Naive thymus-derived CD8-positive, alpha-beta T cell (primary cell): ENCODE measurements around the gene SLC41A3. TPM values are rescaled to one million over a fixed set of nuclear protein-coding genes. Genes with fewer than 3 reads are reported as not detected.

Source experiments
- ATAC-seq, 2 donors: fragments of 150-1000 bp; cut with Tn5 transposase in 1 of 2; sonication (Bioruptor Pico), chemical (Tn5 transposase) in 1 of 2; 1 replicate in 1 of 2; 2 replicates in 1 of 2; pipeline ENCODE4 v1.10.0; 2021; ENCODE audit warnings: mild to moderate bottlenecking in 2 of 2, moderate library complexity in 2 of 2
- POLR2A ChIA-PET: fragments of 350-600 bp; sonication (Branson Sonifier 250); formaldehyde crosslinking; loops from one replicate; lab custom pipeline; 2021; ENCODE audit warnings: antibody characterized with exemption; lab: Charles Lee
- DNase-seq, 10 donors: peaks; one replicate each; pipeline versions ENCODE4 v3.0.0 to v3.0.0-alpha.2; 2020 to 2022
- H3K27ac Mint-ChIP-seq, 10 donors: one replicate each; pipeline ENCODE4 v1.8.0; 2020 to 2022; ENCODE audit warnings: mild to moderate bottlenecking in 10 of 10, mixed read lengths in 10 of 10, moderate library complexity in 4 of 10, inconsistent platforms in 1 of 10
- H3K27me3 Mint-ChIP-seq, 5 donors: one replicate each; pipeline ENCODE4 v1.8.0; 2021 to 2022; ENCODE audit warnings: mixed read lengths in 5 of 5
- H3K36me3 Mint-ChIP-seq, 3 donors: one replicate each; pipeline ENCODE4 v1.8.0; 2020 to 2022; ENCODE audit warnings: mixed read lengths in 3 of 3, mild to moderate bottlenecking in 2 of 3, inconsistent platforms in 1 of 3
- H3K4me1 Mint-ChIP-seq, 4 donors: one replicate each; pipeline ENCODE4 v1.8.0; 2021 to 2022; ENCODE audit warnings: mixed read lengths in 4 of 4
- H3K4me3 Mint-ChIP-seq, 10 donors: one replicate each; pipeline ENCODE4 v1.8.0; 2020 to 2022; ENCODE audit warnings: mild to moderate bottlenecking in 10 of 10, mixed read lengths in 10 of 10, moderate library complexity in 6 of 10, inconsistent platforms in 1 of 10
- H3K9me3 Mint-ChIP-seq, 9 donors: one replicate each; pipeline ENCODE4 v1.8.0; 2020 to 2022; ENCODE audit warnings: mixed read lengths in 9 of 9, mild to moderate bottlenecking in 3 of 9, inconsistent platforms in 1 of 9, moderate library complexity in 1 of 9
- polyA plus RNA-seq, 3 donors: library from polyadenylated mRNA; unstranded; fragments of 300-500 nt; fragmentation: Illumina TruSeq; gene quantifications; one replicate each; pipeline ENCODE4 v1.2.3, GENCODE V29; 2021
- total RNA-seq, 8 experiments: library from RNA in 2 of 8; stranded (reverse) in 2 of 8; gene quantifications; one replicate each; pipeline ENCODE4 v1.2.3 and lab custom pipeline; 2021 to 2026

The SLC41A3 gene
- total and polyA plus RNA-seq, 5 experiments from 2014 or later = 21.4 to 34.6 (median 26.9) TPM

DNA sequence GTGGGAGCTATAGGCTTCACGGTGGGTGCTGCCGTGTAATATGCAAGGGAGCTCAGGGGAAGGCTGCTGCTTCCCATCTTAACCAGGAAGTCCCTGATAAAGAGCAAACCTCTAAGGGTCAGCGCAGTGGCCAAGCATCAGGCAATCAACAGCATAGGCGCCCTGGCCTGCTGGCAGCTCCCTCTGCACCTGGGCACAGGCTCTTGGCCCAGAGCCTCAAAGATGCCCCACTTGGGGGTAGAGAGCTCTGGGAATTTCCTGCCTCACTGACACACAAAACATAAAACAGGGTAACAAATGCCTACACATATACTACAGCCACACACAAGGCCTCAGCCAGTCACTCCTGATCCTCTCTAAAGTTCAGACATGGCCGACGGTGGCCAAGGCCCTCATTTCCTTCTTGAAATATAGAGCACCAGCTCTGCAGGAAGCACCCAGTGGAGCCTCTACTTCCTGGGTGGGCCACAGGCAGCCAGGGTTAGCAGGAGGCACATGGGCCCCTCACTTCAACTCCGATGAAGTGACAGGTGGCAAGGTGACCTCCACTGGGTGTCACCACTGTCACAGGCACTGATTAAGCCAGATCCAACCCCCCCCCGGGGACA, 20.5 kb downstream of the SLC41A3 start:
- POLR2A ChIA-PET = no interaction called here
- H3K4me3 Mint-ChIP-seq = peak overlapping the region in 7 of 10 donors; percentile 8 to 56 (median 39)
- DNase-seq (no peak), ATAC-seq (peak in 1 of 2 donors; percentile 44)
- peaks cover 0 to 33% (median 8%) of the 10 kb centered on the region in 3 donors for H3K36me3 Mint-ChIP-seq
- H3K27ac Mint-ChIP-seq = peak overlapping the region in 9 of 10 donors; percentile 49 to 89 (median 79)
- no peaks in the 10 kb centered on the region for H3K27me3 Mint-ChIP-seq
- H3K9me3 Mint-ChIP-seq = no peaks in the 10 kb centered on the region
- peaks cover 11 to 36% (median 19%) of the 10 kb centered on the region in 4 donors for H3K4me1 Mint-ChIP-seq

DNA sequence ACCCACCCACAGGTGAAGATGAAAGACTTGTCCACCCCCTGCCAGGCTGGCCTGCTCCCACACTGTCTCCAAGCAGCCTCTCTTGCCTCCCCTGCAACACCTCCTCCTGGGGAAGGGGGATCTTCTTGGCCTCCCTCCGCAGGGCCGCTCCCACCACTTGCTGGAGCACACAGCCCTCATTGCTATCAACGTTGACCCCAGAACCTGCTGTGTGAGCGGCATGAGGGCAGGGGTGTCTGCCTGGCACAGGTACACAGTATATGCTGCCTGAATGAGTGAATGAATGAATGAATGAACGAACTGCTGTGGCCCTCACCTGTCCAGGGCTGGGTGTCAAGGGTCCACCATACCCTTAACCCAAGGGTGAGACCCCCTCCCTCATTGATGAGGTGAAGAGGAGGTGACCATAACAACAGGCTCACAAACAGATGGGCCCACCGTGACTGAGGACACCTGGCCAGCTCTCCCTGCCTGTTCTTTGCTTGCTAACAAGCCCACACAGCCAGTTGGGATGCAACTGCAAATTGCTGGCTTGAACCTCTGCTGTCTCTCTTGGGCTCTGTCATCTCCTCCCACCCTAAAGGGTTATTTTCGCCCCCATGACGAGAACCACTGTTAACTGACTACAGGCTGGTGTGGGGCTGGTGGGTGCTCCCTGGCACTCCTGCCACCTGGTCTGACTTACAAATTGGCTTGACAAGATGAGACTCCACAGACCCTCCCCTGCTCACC, 22.5 kb downstream of the SLC41A3 start:
- no peaks in the 10 kb centered on the region for H3K27me3 Mint-ChIP-seq
- POLR2A ChIA-PET = no interaction called here
- ATAC-seq = no peak
- peaks cover 0 to 22% (median 2%) of the 10 kb centered on the region in 3 donors for H3K36me3 Mint-ChIP-seq
- H3K4me1 Mint-ChIP-seq = peaks cover 12 to 39% (median 22%) of the 10 kb centered on the region in 4 donors
- H3K9me3 Mint-ChIP-seq = no peaks in the 10 kb centered on the region
- H3K27ac Mint-ChIP-seq = no peak overlapping the region
- DNase-seq = no peak
- H3K4me3 Mint-ChIP-seq = no peak overlapping the region

DNA sequence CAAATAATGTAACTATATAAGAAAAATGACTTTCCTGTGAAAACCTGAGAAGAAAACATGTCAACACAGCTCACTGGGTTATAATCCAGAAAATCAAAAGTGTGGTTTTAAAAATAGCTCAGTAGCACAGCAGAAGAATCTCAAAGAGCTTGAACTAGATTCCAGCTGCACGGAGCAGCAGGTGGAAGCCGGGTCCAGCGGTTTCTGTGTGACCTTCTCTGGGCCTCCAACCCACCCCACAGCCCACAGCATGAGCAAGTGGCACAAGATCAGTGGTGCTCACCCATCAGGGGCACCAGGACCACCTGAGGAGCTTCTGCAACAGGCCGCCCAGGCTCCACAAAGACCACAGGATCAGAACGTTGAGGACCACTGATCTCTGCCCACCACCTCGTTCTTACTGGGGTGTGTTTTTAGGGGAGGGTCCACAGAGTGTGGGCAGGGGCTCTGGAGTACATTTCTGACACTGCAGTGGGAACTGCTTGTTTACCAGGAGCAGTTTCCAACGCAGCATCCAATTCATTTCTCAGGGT, 23.2 kb downstream of the SLC41A3 start:
- Mint-ChIP-seq H3K27me3 (no peaks in the 10 kb centered on the region), H3K9me3 (no peaks in the 10 kb centered on the region), H3K4me1 (peaks cover 12 to 39% (median 22%) of the 10 kb centered on the region in 4 donors), H3K27ac (no peak overlapping the region), H3K4me3 (no peak overlapping the region), H3K36me3 (peaks cover 0 to 15% (median 2%) of the 10 kb centered on the region in 3 donors)
- POLR2A ChIA-PET = no interaction called here
- DNase-seq = no peak
- no peak for ATAC-seq

DNA sequence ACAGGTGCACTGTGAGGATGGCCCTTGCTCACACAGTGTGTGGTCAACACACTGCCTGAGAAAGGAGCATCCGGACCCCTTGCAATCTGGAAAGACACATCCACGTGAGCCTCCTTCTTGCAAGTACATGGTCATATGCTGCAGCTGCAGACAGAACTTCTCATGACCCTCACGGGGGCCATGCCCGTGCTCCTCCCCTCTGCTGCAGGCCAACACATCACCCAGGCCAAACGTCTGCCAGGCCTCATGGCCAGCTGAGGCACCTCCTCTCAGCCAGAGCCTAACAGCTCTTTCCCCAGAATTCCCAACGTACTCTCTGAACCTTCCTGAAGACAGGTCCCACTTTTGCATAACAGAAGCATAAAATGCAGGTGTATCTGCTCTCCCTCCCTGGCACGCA, 25.3 kb downstream of the SLC41A3 start:
- peaks cover 9 to 33% (median 21%) of the 10 kb centered on the region in 4 donors for H3K4me1 Mint-ChIP-seq
- H3K4me3 Mint-ChIP-seq = no peak overlapping the region
- peak overlapping the region in 3 of 10 donors; percentile 8 to 57 (median 46) for H3K27ac Mint-ChIP-seq
- ATAC-seq = no peak
- no peak for DNase-seq
- peaks cover 0 to 15% (median 2%) of the 10 kb centered on the region in 3 donors for H3K36me3 Mint-ChIP-seq
- no peaks in the 10 kb centered on the region for H3K27me3 Mint-ChIP-seq
- H3K9me3 Mint-ChIP-seq = no peaks in the 10 kb centered on the region
- POLR2A ChIA-PET = no interaction called here

DNA sequence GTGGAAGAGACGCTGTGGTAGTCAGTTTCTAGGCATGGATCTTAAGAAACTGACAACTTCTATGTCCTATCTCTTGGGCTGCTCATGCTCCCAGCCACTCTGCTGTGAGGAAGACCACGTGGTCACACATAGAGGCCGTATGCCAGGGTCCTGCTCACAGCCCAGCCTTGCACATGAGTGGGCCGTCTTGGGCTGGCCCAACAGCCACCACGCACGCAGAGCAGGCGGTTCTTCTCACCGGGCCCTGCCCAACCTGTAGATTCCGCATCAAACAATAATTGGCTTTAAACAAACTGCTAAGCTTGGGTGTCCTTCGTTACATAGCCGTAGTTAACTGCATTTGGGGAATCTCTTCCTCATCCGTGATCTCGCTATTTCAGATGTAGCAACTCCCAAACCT, 26.0 kb downstream of the SLC41A3 start:
- H3K27me3 Mint-ChIP-seq = no peaks in the 10 kb centered on the region
- peak overlapping the region in 1 of 10 donors; percentile 55 for H3K27ac Mint-ChIP-seq
- H3K4me3 Mint-ChIP-seq = no peak overlapping the region
- H3K9me3 Mint-ChIP-seq = no peaks in the 10 kb centered on the region
- ATAC-seq (no peak), DNase-seq (no peak)
- peaks cover 0 to 15% (median 0%) of the 10 kb centered on the region in 3 donors for H3K36me3 Mint-ChIP-seq
- POLR2A ChIA-PET = no interaction called here
- H3K4me1 Mint-ChIP-seq = peaks cover 10 to 33% (median 19%) of the 10 kb centered on the region in 4 donors

DNA sequence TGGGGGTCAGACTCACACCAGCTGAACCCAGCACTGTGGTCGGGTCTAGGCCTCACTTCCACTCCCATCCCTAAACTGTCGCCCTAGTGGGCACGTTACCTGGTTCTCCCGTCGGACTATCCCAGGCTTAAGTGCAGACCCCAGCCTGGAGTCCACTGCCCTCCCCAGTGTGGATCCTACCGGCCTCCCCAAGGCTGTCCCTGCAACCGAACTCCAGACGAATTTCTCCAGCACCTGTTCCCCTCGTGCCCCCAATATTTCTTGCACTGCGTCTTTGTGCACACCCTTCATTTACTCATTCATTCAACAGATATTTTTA, 26.5 kb downstream of the SLC41A3 start:
- no peak for ATAC-seq
- H3K4me1 Mint-ChIP-seq = peaks cover 15 to 34% (median 21%) of the 10 kb centered on the region in 4 donors
- no peaks in the 10 kb centered on the region for H3K9me3 Mint-ChIP-seq
- no peak overlapping the region for H3K4me3 Mint-ChIP-seq
- DNase-seq = no peak
- H3K36me3 Mint-ChIP-seq = peaks cover 0 to 15% (median 0%) of the 10 kb centered on the region in 3 donors
- peak overlapping the region in 1 of 10 donors; percentile 55 for H3K27ac Mint-ChIP-seq
- POLR2A ChIA-PET = no interaction called here
- H3K27me3 Mint-ChIP-seq = no peaks in the 10 kb centered on the region

DNA sequence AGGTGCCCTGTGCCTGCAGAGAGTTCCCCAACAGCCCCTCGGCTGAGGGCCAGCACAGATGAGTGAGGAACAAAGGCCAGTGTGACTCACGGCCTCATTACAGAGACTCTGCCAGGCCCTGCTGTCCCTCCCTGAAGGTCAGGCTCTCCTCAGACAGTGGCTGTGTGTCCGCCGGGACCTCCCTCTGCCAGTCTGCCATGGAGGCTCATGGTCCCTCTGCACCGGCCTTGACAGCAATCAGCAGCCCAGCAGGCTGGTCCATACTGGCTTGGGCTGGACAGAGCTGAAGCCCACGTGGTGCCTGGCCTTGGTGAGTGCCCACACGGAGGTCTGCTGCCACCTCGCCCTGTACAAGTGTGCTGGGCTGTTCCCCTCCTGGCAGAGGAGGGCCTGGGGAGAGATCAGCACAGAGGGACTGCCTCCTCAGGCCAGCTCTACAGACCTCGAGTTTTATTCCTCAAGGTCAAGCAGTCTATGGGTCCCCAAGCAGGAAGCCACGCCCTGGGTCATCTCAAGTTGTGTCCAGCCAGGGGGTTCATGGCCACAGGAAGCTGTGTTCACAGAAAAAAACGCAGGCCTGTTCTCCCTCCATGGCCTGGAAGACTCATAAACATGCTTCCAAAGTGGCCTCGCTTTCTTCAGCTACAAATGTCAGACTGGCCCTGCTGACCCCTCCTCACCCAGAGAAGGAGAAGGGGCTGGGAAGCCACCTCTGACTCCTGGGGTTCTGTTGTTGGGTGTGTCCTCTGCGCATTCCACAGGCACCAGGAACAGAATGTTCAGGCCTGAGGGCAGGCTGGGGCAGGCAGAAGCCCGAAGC, 27.0 kb downstream of the SLC41A3 start:
- Mint-ChIP-seq H3K27ac (no peak overlapping the region), H3K4me3 (no peak overlapping the region), H3K27me3 (no peaks in the 10 kb centered on the region), H3K36me3 (peaks cover 0 to 15% (median 0%) of the 10 kb centered on the region in 3 donors), H3K9me3 (no peaks in the 10 kb centered on the region), H3K4me1 (peaks cover 20 to 36% (median 25%) of the 10 kb centered on the region in 4 donors)
- POLR2A ChIA-PET = no interaction called here
- ATAC-seq (no peak), DNase-seq (no peak)

DNA sequence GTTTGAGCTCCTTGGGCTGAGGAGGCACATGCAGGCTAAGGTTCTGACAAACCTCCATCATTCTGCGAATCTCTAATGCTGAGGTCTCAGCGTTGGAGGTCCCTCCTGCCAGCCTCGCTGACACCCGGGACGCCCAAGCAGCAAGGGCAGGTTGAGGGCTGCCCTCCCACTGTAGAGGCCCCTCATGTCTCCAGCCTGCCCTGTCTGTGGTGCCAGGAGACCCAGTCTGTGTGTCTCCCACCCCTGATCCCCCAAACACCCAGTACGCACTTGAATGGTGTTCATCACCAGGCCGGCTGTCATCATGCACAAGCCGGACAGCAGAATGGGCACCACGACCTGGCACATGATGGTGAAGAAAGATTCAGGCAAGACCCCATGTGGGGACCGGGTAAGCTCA, 27.8 kb downstream of the SLC41A3 start:
- no peak overlapping the region for H3K4me3 Mint-ChIP-seq
- H3K9me3 Mint-ChIP-seq = no peaks in the 10 kb centered on the region
- POLR2A ChIA-PET = no interaction called here
- no peak overlapping the region for H3K27ac Mint-ChIP-seq
- peaks cover 20 to 36% (median 25%) of the 10 kb centered on the region in 4 donors for H3K4me1 Mint-ChIP-seq
- DNase-seq (no peak), ATAC-seq (no peak)
- peaks cover 0 to 13% (median 0%) of the 10 kb centered on the region in 3 donors for H3K36me3 Mint-ChIP-seq
- no peaks in the 10 kb centered on the region for H3K27me3 Mint-ChIP-seq

DNA sequence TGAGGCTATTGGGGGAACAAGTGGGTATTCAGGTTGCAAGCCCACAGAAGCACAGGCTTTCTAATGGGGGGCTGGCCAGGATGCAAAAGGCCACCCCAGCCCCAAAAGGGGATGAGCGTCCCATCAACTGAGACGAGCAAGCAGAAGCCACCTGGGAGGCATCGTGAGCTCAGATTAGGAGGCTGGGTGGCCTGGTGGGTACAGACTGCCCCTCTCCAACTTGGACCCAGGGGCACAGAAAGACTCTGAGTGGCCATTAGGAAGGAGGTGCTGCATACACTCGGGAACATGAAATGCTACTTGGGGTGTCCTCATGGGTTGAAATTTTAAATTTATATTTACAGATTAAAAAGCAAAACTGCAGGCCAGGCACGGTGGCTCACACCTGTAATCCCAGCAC, 29.1 kb downstream of the SLC41A3 start:
- H3K27ac Mint-ChIP-seq = peak overlapping the region in 2 of 10 donors; percentile 17 to 69
- no peak for ATAC-seq
- POLR2A ChIA-PET = no interaction called here
- peaks cover 0 to 11% (median 6%) of the 10 kb centered on the region in 3 donors for H3K36me3 Mint-ChIP-seq
- H3K4me1 Mint-ChIP-seq = peaks cover 20 to 36% (median 25%) of the 10 kb centered on the region in 4 donors
- DNase-seq = no peak
- no peaks in the 10 kb centered on the region for H3K9me3 Mint-ChIP-seq
- H3K27me3 Mint-ChIP-seq = no peaks in the 10 kb centered on the region
- no peak overlapping the region for H3K4me3 Mint-ChIP-seq

DNA sequence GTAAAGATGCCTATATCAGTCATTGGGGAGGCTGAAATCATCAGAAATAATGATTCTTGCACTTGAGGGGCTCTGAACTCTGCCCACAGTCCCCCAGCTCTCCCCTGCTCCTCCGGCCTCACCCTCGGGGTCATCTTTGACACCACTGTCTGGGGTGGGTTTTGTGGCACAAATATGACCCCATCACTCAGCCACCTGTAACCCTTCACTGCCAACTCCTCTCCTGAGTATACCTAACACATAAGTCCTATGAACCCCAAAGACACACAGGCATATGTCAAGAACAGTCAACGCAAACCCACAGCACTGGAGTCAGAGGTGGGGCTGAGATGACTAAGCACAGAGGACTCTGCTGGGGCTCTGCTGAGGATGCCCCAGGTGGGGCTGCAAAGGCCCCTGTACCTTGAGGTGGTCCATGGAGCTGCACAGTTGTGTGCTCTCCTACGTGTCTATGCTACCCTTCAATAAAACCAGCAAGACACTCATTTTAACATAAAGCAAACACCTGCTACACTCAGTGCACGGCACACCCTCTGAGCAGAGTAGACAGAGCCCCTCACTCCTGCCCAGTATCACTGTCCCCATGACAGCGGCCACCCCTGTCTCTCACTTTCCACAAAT, 29.9 kb downstream of the SLC41A3 start:
- POLR2A ChIA-PET = no interaction called here
- H3K9me3 Mint-ChIP-seq = no peaks in the 10 kb centered on the region
- DNase-seq = no peak
- H3K36me3 Mint-ChIP-seq = peaks cover 0 to 13% (median 8%) of the 10 kb centered on the region in 3 donors
- no peak overlapping the region for H3K4me3 Mint-ChIP-seq
- no peak for ATAC-seq
- no peaks in the 10 kb centered on the region for H3K27me3 Mint-ChIP-seq
- peak overlapping the region in 4 of 10 donors; percentile 7 to 71 (median 37) for H3K27ac Mint-ChIP-seq
- peaks cover 20 to 36% (median 25%) of the 10 kb centered on the region in 4 donors for H3K4me1 Mint-ChIP-seq

DNA sequence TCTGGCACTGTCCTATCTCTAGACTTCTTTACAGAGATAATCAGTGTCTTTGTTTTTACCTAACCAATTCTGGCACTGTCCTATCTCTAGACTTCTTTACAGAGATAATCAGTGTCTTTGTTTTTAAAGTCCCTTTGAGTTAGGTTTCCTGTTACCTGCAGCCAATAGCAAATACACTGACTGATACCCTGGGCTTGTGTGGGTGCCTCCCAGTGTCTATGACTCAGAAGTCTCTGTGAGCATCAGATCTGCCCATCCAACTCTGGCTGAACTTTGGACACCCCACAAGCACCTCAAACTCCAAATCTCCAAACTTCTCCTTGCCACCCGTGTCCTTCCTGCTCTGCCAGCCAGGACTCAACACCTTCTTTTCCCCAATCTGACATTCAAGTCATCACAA, 30.4 kb downstream of the SLC41A3 start:
- peak overlapping the region in 4 of 10 donors; percentile 11 to 71 (median 37) for H3K27ac Mint-ChIP-seq
- no peak overlapping the region for H3K4me3 Mint-ChIP-seq
- ATAC-seq = no peak
- POLR2A ChIA-PET = no interaction called here
- H3K27me3 Mint-ChIP-seq = no peaks in the 10 kb centered on the region
- H3K9me3 Mint-ChIP-seq = no peaks in the 10 kb centered on the region
- peaks cover 0 to 14% (median 12%) of the 10 kb centered on the region in 3 donors for H3K36me3 Mint-ChIP-seq
- no peak for DNase-seq
- peaks cover 20 to 30% (median 24%) of the 10 kb centered on the region in 4 donors for H3K4me1 Mint-ChIP-seq
